Right lobe of liver (tissue), 6 donors: Measurements from ENCODE around the gene KIF3C. TPM values are rescaled to one million over a fixed set of nuclear protein-coding genes. Genes with fewer than 3 reads are reported as not detected.

Experiments
- ATAC-seq, 4 donors: fragments of 200-7000 bp; cut with Tn5 transposase; one replicate each; pipeline ENCODE4 v1.9.1; 2020; ENCODE audit warnings: mild to moderate bottlenecking in 4 of 4, moderate library complexity in 4 of 4
- DNase-seq, 3 donors: peaks; one replicate each; pipeline ENCODE4 v3.0.0-alpha.2; 2020
- H3K27ac ChIP-seq, 3 donors: fragments of 200-600 bp; one replicate each; pipeline ENCODE4 v1.8.0; 2022
- H3K27me3 ChIP-seq, 2 donors: fragments of 200-600 bp; one replicate each; pipeline ENCODE4 v1.8.0; 2022
- H3K36me3 ChIP-seq, 4 donors: fragments of 200-600 bp; sonication (generic) in 1 of 4; one replicate each; pipeline versions ENCODE4 v1.5.1 to v1.8.0; 2017 to 2022; ENCODE audit warnings: control low read depth in 1 of 4
- H3K4me1 ChIP-seq, 4 donors: fragments of 200-600 bp; sonication (generic) in 1 of 4; one replicate each; pipeline versions ENCODE4 v1.5.1 to v1.8.0; 2017 to 2022; ENCODE audit warnings: control low read depth in 1 of 4
- H3K4me3 ChIP-seq, 3 donors: fragments of 200-600 bp; one replicate each; pipeline ENCODE4 v1.8.0; 2022
- H3K9me3 ChIP-seq, 4 donors: fragments of 200-600 bp; sonication (generic) in 1 of 4; one replicate each; pipeline versions ENCODE4 v1.5.1 to v1.8.0; 2017 to 2022; ENCODE audit warnings: control low read depth in 1 of 4
- CTCF ChIP-seq, 4 donors: fragments of 200-600 bp in 3 of 4; fragments of 450-650 bp in 1 of 4; IDR thresholded peaks; one replicate each; pipeline versions ENCODE4 v1.5.1 to v1.8.0; 2016 to 2022; ENCODE audit warnings: antibody characterized with exemption in 4 of 4, mild to moderate bottlenecking in 2 of 4
- POLR2A ChIP-seq: fragments of 450-650 bp; IDR thresholded peaks from one replicate; pipeline ENCODE4 v1.6.1; 2017; ENCODE audit warnings: antibody characterized with exemption, mild to moderate bottlenecking
- WGBS: methylation state at CpG from one replicate; pipeline ENCODE4 v1.1.6; 2018; ENCODE audit warnings: low coverage, low lambda C conversion rate; ENCODE audit not compliant: insufficient coverage; ENCODE audit errors: missing lambda C conversion rate; 5-methylcytosine and 5-hydroxymethylcytosine counted together
- intact Hi-C, 2 donors: fragments of 100-400 bp; cut with DNase I; formaldehyde crosslinking; loops; one replicate each; pipeline versions ENCODE4 v1.11.2 to v1.14.1; 2022
- total RNA-seq, 6 experiments: library from RNA; depleted of rRNA in 2 of 6; stranded (reverse); fragments of >200 nt in 2 of 6; fragmentation: NEBNext Ultra II Directional in 3 of 6; extraction: Animal tissue kit (Norgen Biotek cat#: 25700) in 3 of 6; gene quantifications; one replicate each; pipeline versions ENCODE4 v1.1.0 to v1.2.4, GENCODE V29; 2016 to 2023
- donor health status: DM: no; HTN: yes; CAD: no.
- donor health status: DM: no; HTN: no; CAD: no.
- donor health status: DM: no; HTN: no; CAD: no.
- donor health status: DM: no; HTN: yes; CAD: no.
- donor health status: DM: no; HTN: yes; CAD: no.

KIF3C gene
- total RNA-seq, 6 experiments from 2014 or later, result 0.88 to 2.2 (median 1.0) TPM

GRCh38 chr2:25988134-25988533 lies 5.8 kb upstream of the KIF3C start:
- DNase-seq, result peak in 1 of 3 donors; percentile 19
- no peaks in the 10 kb centered on the region for H3K27me3 ChIP-seq
- TF ChIP-seq CTCF (IDR thresholded peaks at IDR 0.05) (no peak), POLR2A (no peak)
- peaks cover 0 to 3% (median 0%) of the 10 kb centered on the region in 4 donors for H3K4me1 ChIP-seq
- ATAC-seq, result no peak
- H3K27ac ChIP-seq, result no peak overlapping the region
- 93% methylated on average over 6 of the region's 9 CpGs for WGBS
- no peaks in the 10 kb centered on the region for H3K36me3 ChIP-seq
- no peak overlapping the region for H3K4me3 ChIP-seq
- H3K9me3 ChIP-seq, result no peaks in the 10 kb centered on the region
- intact Hi-C loops, result no loop called here

- Histone ChIP-seq H3K4me1 (peaks cover 0 to 6% (median 0%) of the 10 kb centered on the region in 4 donors), H3K27ac (no peak overlapping the region), H3K36me3 (no peaks in the 10 kb centered on the region), H3K4me3 (no peak overlapping the region), H3K27me3 (no peaks in the 10 kb centered on the region), H3K9me3 (no peaks in the 10 kb centered on the region)
- ATAC-seq, result no peak
- DNase-seq, result no peak
- TF ChIP-seq CTCF (IDR thresholded peaks at IDR 0.05), result peak in 1 of 4 donors; percentile 16
- TF ChIP-seq POLR2A, result no peak
- intact Hi-C loops, result no loop called here
Measured at GRCh38 chr2:25983735-25984134, 1.4 kb upstream of the KIF3C start.

- Histone ChIP-seq H3K9me3 (no peaks in the 10 kb centered on the region), H3K4me3 (peak overlapping the region; percentile 61 to 70 (median 68)), H3K4me1 (peaks cover 0 to 6% (median 0%) of the 10 kb centered on the region in 4 donors), H3K27ac (no peak overlapping the region), H3K36me3 (no peaks in the 10 kb centered on the region), H3K27me3 (no peaks in the 10 kb centered on the region)
- DNase-seq (no peak), ATAC-seq (no peak)
- WGBS, result 52% methylated on average over 14 of the region's 15 CpGs
- intact Hi-C loops, result no loop called here
- TF ChIP-seq POLR2A (no peak), CTCF (IDR thresholded peaks at IDR 0.05) (no peak)
Measured at GRCh38 chr2:25982968-25983280, 627 bp upstream of the KIF3C start.

- H3K4me1 ChIP-seq, result peaks cover 0 to 6% (median 0%) of the 10 kb centered on the region in 4 donors
- TF ChIP-seq POLR2A (no peak), CTCF (IDR thresholded peaks at IDR 0.05) (no peak)
- H3K9me3 ChIP-seq, result no peaks in the 10 kb centered on the region
- H3K27ac ChIP-seq, result peak overlapping the region in 2 of 3 donors; percentile 31 to 63
- H3K36me3 ChIP-seq, result no peaks in the 10 kb centered on the region
- intact Hi-C loops, result no loop called here
- no peaks in the 10 kb centered on the region for H3K27me3 ChIP-seq
- peak; percentile 30 to 45 (median 41) for ATAC-seq
- peak overlapping the region; percentile 61 to 70 (median 68) for H3K4me3 ChIP-seq
- DNase-seq, result peak in 1 of 3 donors; percentile 51
- WGBS, result no CpG with 5 or more reads among the region's 44 CpGs
Measured at GRCh38 chr2:25981596-25982272, 563 bp downstream of the KIF3C start.
